GM10847 (cell line): Measurements from ENCODE around the gene AFF4.
A peak's percentile ranks its signal among the peaks of the same experiment; 100 is the strongest.

Experiments
- POLR2A ChIP-seq: IDR thresholded peaks from 2 replicates; pipeline ENCODE4 v1.6.1; 2011; ENCODE audit not compliant: insufficient read length; ENCODE audit errors: extremely low read depth

AFF4 gene

DNA sequence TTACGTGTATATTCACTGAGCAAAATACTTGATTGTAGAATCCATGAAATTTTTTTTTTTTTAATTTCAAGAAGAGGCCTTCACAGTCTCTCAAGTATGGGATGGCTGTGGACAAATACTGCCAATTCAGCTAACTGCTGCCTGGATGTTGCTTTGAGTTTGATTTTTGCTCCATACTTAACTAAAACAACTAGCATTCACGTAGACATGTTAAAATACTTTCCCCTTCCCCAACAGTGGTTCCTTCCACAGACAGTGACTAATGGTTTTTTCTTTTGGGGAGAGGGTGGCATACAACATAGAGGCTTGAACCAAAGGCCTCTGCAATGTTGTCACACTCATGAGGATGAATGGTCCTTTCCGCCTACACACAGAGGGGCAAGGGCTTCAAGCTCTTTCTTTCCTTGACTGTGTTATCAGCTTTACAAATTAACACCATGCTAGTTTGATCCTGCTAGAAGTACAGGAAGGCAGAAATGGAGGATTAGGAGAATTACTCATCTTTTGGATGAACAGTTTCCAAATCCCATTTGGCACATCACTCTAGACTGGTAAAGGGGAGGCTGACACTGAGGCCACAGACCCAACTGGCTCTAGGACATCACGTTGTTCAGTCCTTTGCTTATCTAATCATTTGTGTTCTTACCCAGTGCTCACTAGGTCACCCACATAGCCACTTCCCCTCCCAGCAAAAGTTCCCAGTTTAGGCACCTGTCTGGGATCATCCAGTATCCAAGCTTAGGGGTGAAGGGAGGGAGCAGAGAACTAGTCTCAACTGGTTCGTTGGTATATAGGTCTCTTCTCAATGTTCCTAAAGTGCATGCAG, 91.8 kb downstream of the AFF4 start:
- TF ChIP-seq POLR2A = no peak

DNA sequence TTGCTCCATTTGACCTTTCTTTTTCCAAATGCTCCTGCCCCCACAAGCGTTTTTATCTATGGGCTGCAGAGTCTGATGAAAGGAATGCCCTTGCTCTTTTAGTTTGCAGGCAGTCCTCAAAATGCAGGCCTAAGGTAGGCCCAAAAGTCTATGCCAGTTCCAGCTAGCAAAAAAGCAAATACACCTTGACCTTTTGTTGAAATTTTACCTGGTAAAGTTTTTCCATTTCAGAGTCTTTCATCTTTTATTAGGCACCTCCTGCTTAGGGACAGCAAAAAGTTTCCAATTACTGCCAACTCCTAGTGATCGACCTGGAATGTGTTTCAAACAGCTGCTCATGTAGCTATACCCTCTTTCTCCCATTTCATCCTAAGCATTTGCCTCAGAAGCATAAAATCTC, 92.6 kb downstream of the AFF4 start:
- TF ChIP-seq POLR2A = no peak

DNA sequence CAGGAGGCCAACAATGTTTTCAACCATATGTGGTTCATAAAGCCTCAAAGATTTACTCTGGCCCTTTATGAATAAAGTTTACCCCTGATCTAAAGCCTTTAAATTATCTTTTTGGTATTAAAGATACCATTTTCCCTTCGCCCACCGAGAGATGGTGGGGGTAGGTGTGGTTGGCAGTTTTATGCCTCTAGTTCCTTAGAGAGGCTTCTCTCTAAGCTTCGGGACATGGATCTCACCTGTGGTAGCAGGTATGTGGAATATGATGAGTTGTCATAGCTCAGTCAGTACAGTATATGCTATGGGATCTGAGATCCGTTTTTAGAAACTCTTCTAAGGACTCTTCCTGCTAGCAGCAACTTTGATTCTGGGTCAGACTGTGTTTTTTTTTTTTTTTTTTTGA, 94.7 kb downstream of the AFF4 start:
- no peak for TF ChIP-seq POLR2A

DNA sequence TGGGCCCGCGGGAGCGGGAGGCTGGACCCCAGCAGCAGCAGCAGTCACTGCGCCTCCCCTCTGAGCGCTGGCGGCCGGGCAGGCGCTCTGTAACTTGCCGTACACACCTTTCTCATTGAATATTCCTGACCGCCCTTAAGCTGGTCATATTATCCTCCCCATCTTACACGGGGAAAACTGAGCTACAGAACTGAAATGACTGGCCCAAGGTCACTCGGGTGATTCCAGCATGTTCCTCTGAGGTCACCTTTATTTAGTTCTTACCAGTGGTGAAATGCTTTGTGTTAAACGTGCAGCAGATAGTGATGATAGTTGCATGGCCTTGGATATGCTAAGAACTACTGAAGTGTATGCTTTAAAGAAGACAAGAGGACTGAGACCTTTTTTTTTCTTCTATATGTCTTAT, 96.4 kb downstream of the AFF4 start:
- no peak for TF ChIP-seq POLR2A

DNA sequence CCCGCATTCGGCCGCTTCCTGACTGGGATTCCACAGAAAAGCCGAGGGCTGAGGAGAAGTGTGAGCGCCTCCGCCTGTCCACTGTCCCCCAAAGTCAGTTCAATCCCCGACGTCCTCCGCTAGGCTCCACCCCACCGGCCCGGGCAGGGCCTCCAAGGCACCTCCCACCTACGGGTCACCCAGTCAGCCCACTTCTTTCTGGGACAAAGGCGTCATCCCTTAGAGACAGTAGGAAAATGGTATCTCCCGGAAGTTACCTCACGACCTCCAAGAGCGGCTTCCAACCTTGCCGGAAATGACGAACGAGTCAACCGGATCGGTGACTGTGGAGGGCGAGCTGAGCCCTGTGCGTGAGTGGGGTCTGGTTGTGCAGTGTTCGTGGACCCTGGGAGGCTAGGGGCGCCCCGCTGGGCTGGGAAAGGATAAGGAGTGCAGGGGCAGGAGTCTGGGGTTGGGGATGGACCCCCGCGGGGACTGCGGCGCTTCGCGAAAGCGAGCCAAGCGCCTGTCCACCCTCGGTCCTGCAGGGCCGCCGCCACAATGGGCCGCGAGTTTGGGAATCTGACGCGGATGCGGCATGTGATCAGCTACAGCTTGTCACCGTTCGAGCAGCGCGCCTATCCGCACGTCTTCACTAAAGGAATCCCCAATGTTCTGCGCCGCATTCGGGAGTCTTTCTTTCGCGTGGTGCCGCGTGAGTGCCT, 96.9 kb downstream of the AFF4 start, which contains the start of the genes GDF9 and UQCRQ:
Gene GDF9 (minus strand): TSS at position 128 of the 704 bp plus-strand sequence. CDS start 1,936 bp downstream, outside the sequence.
Gene UQCRQ (plus strand): TSS at position 301 of the 704 bp plus-strand sequence. CDS start 240 bp downstream, at position 541.
- TF ChIP-seq POLR2A = peak; percentile 94

DNA sequence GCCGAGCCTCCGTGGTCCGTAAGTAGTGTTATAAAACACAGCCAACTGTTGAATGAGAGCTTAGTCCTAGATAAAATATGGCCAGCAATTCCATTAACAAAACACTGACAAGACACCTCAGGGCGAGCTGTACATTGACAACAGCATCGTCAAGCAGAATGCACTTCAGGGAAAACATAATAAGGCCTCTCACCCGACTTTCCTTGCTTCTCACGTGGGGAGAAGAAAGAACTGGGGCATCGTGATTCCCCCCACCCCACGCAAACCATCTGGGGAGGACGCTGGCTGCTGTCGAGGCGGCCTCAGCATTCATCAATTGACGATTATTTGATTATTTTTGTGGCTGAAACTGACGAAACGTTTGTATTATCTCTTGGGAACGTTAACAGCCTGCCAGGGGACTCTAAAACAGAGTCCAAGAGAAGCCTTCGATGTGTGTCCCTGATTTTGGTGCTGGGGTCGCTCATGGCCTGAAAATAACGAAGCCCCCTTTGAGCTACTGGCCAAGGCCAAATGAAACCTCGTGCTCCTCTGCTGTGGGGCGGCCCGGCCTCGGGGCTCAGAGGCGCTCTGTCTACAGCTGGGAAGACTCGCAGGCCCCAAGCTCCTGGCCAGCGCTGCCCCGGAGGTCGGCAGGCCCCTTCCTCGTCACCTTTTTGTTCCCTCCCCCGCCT, 97.6 kb downstream of the AFF4 start:
- no peak for TF ChIP-seq POLR2A

DNA sequence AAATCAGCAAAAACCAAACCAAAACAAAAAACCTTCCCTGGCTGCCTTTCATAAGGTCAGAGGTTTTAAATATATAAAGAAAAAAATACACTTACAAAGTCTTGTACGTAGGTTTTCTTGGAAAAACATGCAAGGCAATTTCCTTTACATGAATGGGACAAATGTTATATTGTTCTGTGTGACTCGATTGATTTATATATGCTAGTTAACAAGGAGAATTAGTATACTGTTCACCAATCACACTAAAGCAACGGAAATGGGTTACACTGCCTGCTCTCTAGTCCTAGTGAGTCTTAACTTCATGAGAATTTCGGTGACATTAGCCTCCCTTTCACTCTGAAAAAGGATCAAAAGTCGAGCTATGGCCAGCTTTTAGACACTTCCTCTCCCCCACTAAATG, 102.7 kb downstream of the AFF4 start:
- no peak for TF ChIP-seq POLR2A

DNA sequence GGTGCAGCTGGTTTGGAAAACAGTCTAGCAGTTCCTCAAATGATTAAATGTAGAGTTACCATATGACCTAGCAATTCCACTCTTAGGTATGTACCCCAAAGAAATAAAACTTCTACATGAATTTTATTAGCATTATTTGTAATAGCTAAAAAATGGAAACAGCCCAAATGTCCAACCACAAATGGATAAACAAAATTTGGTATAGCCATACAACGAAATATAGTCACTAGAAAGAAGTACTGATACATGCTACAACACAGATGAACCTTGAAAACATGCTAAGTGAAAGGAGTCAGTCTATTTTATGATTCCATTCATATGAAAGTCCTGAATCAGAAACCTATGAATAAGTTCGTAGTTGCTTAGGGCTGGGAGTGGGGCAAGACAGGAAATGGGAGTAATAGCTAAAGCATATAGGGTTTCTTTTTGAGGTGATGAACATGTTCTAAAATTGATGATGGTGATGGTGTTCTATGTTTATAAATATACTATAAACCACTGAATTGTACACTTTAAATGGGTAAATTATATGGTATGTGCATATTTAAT, 103.5 kb downstream of the AFF4 start:
- TF ChIP-seq POLR2A = no peak

DNA sequence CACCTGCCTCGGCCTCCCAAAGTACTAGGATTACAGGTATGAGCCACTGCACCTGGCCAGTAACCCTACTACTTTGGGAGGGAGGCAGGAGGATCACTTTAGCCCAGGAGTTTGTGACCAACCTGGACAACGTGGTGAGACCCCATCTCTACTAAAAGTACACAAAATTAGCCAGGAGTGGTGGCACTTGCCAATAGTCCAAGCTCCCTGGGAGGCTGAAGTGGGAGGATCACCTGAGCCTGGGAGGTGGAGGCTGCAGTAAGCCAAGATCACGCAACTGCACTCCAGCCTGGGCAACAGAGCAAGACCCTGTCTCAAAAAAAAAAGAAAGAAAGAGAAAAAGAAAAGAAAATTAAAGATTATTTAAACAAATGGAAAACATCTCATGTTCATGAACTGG, 107.4 kb downstream of the AFF4 start:
- no peak for TF ChIP-seq POLR2A

DNA sequence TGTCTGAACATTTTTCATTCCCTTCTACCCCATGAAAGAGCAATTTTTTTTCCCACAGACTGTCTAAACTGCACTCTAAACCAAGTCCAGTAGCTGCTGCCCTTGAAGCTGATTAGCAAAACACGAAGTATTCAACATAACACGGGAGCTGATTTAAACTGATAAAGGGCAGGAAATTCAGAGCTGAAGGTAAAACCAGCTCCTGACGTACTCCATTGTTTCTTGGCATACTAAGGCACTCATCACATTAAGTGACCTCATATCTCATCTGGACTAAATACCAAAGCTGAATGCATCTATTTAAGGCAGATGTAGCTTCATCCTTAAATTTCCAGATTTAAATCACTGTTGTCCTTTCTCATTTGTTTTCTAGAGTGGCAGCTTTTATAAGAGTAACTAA, 109.1 kb downstream of the AFF4 start:
- TF ChIP-seq POLR2A = no peak

DNA sequence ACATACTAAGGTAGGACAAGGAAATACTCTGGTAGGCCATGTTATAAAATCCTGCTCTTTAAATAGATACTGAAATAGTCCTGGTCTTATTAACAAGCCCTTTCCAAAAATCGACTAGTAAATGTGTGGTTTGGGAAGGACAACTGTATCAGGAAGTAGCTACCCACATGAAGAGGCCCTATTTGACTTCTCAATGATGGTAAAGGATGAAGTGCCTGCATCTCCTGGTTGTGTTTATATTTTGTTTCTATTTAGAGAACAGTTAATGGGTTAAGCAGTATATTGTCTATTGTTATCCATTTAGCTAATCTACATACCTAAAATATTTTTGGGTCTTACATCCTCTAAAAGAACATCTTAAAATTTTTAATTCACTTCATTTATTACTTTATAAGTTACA, 109.6 kb downstream of the AFF4 start:
- no peak for TF ChIP-seq POLR2A

DNA sequence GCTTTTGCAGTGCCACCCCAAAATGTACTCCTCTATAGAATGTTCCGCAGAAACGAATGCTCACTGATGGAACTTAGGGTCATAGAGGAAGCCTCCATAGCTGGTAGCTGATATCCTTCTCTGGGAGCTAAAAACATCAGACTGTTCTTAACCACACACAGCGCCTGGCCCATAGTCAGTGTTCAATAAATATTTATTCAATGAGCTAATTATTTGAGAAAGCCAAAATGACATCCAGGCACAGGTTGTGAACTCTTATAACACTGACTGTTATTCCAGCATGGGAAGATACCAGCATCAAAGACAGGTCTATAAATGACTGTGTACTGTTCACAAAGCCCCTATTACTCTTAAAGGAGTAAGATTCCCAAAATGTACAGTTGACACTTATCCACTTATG, 110.1 kb downstream of the AFF4 start:
- TF ChIP-seq POLR2A = no peak

DNA sequence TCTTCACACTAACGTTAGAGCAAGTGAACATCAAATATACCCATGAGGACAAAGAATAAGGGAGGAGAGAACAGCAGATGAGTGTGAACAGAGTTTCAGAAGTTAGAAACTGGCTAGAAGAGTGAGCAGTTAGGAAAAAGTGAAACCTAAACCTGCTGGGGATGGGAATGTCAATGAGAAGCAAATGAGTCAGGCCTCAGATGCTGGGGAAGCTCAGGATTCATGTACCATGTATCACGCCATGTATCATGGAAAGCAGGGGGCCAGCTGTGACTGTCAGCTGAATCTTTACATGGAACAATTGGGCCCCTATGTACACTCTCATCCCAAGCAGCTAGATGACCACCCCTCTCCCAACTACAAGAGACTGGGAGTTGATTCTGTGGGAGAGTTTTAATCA, 113.4 kb downstream of the AFF4 start:
- TF ChIP-seq POLR2A = no peak

DNA sequence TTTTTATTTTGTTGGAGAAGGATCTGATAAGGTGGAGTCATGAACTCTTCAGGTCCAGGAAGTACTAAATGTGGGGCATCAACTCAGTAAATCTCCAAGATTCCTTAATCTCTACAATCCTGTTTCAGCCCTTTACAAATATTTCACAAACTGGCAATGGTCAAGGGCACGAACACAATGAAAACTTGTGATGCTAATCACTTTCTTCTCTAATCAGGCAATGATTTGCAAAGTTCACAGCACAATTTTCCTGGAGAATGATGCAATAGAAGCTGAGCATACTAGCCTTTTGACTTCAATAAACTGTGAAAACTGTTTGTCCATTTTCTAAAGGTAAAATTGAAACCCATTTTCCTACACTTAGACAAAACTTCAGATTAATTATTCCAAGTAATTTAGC, 114.1 kb downstream of the AFF4 start:
- no peak for TF ChIP-seq POLR2A

DNA sequence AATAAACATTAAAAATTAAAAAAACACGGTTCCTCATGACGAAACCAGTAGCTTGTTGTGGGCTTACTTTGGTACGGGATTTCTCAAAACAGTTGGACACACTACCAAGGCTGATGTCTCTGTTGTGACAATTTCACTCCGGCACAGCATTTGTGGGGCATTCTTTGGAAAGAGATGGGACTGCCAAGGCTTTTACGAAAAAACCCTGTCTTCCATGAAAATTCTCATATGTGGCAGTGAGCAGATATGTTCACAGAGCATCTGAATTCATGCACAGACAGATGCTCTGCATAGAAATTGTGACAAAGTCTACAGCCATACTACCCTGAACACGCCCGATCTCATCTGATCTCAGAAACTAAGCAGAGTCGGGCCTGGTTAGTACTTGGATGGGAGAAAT, 115.2 kb downstream of the AFF4 start:
- TF ChIP-seq POLR2A = no peak
